Activated CD4-positive, alpha-beta T cell treated with anti-CD3 and anti-CD28 coated beads, Interleukin-2, amount 10 ng/mL, durations not matched to agents 24 days and 14 days (primary cell): Measurements from ENCODE around the gene KDM8. TPM values are rescaled to one million over a fixed set of nuclear protein-coding genes. Genes with fewer than 3 reads are reported as not detected.

Experiments
- DNase-seq: peaks from one replicate; pipeline ENCODE4 v3.0.0; 2022
- H3K27ac Mint-ChIP-seq: one replicate; pipeline ENCODE4 v1.8.0; 2022; ENCODE audit warnings: mild to moderate bottlenecking, mixed read lengths
- H3K27me3 Mint-ChIP-seq: one replicate; pipeline ENCODE4 v1.8.0; 2022; ENCODE audit warnings: mixed read lengths
- H3K36me3 Mint-ChIP-seq: one replicate; pipeline ENCODE4 v1.8.0; 2022; ENCODE audit warnings: low read depth, mild to moderate bottlenecking, mixed read lengths
- H3K4me1 Mint-ChIP-seq: one replicate; pipeline ENCODE4 v1.8.0; 2021; ENCODE audit warnings: mixed read lengths
- H3K4me3 Mint-ChIP-seq: one replicate; pipeline ENCODE4 v1.8.0; 2022; ENCODE audit warnings: mild to moderate bottlenecking, moderate library complexity, mixed read lengths
- H3K9me3 Mint-ChIP-seq: one replicate; pipeline ENCODE4 v1.8.0; 2021; ENCODE audit warnings: mixed read lengths
- intact Hi-C: fragments of 100-400 bp; cut with micrococcal nuclease; formaldehyde crosslinking; loops from one replicate; pipeline ENCODE4 v1.15.1; 2023
- total RNA-seq: library from RNA; stranded (reverse); gene quantifications from 2 replicates; pipeline ENCODE4 v1.2.3, GENCODE V29; 2022

Gene KDM8
- total RNA-seq, 1 donor from 2014 or later: 11.0 TPM

DNA sequence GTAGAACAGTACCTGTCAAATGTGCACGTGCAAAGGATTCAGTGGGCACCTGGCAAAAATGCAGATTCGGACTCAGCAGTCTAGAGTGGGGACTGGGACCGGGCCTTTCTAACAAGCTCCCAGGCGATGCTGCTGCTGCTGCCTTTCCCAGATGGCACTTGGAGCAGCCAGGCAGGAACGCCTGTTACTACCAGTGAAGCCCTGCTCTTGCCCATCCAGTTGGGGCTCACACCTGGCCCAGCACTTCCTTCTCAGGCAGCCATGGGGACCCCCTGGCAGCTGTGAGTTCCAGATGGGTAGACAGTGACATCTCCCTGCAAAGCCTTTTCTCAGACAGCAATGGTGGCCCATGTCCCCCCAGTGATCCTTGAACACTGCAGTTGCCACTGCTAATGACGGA is 30.4 kb downstream of the KDM8 start:
- H3K4me1 Mint-ChIP-seq: peaks cover 85% of the 10 kb centered on the region
- H3K36me3 Mint-ChIP-seq: peaks cover 45% of the 10 kb centered on the region
- no peak for DNase-seq
- peak overlapping the region; percentile 65 for H3K4me3 Mint-ChIP-seq
- H3K27ac Mint-ChIP-seq: peak overlapping the region; percentile 100
- intact Hi-C loops: loop anchor here (2.0 to 10.0 kb wide), 2 partner anchors 223 to 639 kb away; no protein-coding TSS in a partner anchor
- H3K9me3 Mint-ChIP-seq: no peaks in the 10 kb centered on the region
- H3K27me3 Mint-ChIP-seq: no peaks in the 10 kb centered on the region

DNA sequence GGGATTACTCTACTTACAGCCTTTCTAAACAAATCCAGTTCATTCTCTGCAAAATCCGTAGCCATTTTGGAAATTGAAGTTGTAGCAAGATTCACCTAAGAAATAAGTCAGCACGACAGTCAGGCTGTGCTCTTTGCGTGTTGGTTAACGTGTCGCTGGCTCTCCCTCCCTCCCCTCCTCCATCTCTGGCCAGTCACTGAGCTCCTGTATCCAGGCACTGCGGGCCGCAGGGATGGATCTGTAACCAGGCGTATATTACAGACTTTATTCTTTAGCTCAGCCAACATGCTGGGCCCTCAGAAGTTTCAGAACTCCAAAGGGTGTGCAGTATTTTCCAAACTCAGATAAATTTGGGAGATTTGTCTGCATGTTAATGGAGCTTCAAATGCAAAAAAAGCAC is 30.8 kb downstream of the KDM8 start:
- DNase-seq: no peak
- Mint-ChIP-seq H3K4me1 (peaks cover 86% of the 10 kb centered on the region), H3K9me3 (no peaks in the 10 kb centered on the region), H3K27me3 (no peaks in the 10 kb centered on the region), H3K4me3 (peak overlapping the region; percentile 65), H3K36me3 (peaks cover 40% of the 10 kb centered on the region), H3K27ac (peak overlapping the region; percentile 100)
- intact Hi-C loops: loop anchor here (2.0 to 10.0 kb wide), 2 partner anchors 223 to 639 kb away; no protein-coding TSS in a partner anchor

DNA sequence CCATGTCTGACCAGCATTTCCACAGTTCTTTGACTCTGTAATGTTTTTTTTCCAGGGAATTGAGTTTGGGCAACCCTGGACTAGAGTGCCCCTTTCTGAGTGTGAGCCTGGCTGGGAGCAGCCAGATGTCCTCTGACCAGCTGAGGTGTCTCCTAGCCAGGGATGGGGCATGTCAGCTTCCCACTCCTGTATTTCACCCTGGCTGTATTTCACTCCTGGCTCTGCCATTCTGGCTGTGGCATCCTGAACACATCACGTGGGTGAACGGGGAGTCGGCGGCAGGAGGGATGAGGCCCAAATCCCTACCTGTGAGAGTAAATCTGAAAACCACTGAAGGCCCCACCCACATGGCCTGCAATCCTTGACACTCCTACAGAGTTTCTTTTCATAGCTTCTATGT is 31.3 kb downstream of the KDM8 start:
- peaks cover 87% of the 10 kb centered on the region for H3K4me1 Mint-ChIP-seq
- peak; percentile 76 for DNase-seq
- no peaks in the 10 kb centered on the region for H3K27me3 Mint-ChIP-seq
- H3K36me3 Mint-ChIP-seq: peaks cover 39% of the 10 kb centered on the region
- H3K27ac Mint-ChIP-seq: peak overlapping the region; percentile 100
- H3K4me3 Mint-ChIP-seq: peak overlapping the region; percentile 65
- no peaks in the 10 kb centered on the region for H3K9me3 Mint-ChIP-seq
- intact Hi-C loops: loop anchor here (1.0 to 10.0 kb wide), 6 partner anchors 34 to 640 kb away; partner anchors contain the start of gene NSMCE1

DNA sequence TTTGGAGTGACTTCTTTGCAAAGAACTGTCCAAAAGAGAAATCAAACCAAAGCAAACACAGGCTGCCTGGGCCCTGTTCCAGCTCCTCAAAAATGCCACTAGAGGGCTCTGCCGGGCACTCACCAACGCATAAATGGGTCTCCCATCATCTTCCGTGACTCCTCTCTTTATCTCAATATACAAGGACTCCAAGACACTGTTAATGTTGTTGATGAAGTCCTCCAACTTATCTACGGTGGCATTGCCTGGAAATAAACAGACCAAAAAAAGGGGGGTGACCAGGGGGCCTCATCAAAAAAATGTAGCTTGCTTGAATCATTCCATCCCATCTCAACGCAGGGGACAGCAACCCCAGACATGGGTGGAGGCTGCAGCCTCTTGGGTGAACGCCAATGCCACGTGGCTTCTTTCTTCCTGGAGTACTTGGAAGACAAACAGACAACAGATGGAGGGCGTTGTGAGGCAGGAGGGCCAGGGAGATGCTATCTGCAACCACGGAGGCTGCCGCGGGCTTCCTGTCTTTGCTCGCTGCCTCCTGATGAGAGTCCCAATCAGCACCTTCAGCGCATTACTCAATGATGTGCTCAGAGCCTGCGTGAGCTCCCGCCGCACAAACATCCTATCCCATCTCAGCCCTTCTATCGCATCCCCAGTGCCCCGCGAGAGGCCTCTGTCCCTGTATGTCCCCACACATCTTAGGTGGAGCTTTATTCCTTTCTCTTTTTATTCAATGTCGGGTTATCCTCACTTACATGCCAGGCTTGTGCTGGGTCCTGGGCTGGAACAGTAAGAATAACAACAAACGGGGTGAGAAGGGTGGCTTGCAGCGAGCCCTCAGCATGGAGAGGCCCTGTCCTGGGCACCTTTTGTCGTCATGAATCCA is 32.0 kb downstream of the KDM8 start:
- peak; percentile 97 for DNase-seq
- H3K4me1 Mint-ChIP-seq: peaks cover 90% of the 10 kb centered on the region
- H3K4me3 Mint-ChIP-seq: peak overlapping the region; percentile 65
- H3K36me3 Mint-ChIP-seq: peaks cover 38% of the 10 kb centered on the region
- H3K27ac Mint-ChIP-seq: peak overlapping the region; percentile 100
- H3K27me3 Mint-ChIP-seq: no peaks in the 10 kb centered on the region
- H3K9me3 Mint-ChIP-seq: no peaks in the 10 kb centered on the region
- intact Hi-C loops: loop anchor here (1.0 to 10.0 kb wide), 6 partner anchors 33 to 640 kb away; partner anchors contain the start of gene NSMCE1

DNA sequence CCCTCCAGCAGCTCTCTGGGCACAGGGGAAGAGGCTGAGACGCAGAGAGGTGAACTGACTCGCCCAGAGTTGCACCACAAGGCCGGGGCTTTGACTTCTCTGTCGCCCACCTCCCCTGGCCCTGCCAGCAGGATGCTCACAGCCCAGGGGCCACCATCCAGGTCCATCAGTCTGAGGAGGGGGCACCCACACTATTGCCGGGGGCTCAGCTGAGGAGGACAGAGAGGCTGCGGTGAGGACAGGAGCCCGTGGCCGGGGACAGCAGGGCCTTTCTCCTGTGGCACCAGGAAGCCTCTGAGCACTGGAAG is 32.6 kb downstream of the KDM8 start:
- H3K9me3 Mint-ChIP-seq: no peaks in the 10 kb centered on the region
- peak overlapping the region; percentile 100 for H3K27ac Mint-ChIP-seq
- H3K4me1 Mint-ChIP-seq: peaks cover 85% of the 10 kb centered on the region
- intact Hi-C loops: loop anchor here (1.0 to 10.0 kb wide), 6 partner anchors 32 to 641 kb away; partner anchors contain the start of gene NSMCE1
- DNase-seq: no peak
- H3K36me3 Mint-ChIP-seq: peaks cover 33% of the 10 kb centered on the region
- no peaks in the 10 kb centered on the region for H3K27me3 Mint-ChIP-seq
- H3K4me3 Mint-ChIP-seq: peak overlapping the region; percentile 65

DNA sequence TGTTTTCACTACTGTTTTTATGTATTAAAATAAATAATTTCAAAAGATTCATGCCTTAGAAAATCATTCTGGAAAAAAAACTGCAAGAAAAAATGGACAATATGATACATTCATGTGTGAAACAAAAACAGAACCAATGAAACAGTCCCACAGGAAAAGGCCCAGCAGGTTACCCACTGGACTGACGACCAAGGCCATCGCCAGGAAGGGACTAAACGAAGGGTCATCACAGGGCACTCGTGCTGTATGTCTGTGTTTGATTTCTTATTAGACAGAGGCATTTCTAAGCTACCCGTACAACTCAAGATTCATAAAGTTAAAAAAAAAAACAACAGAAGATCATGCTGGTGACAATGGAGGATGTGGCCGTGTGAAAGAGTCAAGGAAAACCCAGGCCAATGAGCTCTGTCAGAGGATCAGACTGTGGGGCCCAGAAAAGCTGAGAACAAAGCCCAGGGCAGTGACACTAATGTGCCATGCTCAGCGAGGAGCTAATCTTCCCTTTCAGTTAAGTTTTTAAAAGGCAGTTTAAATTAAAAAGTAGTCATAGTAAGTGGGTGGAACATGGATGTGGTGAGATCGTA is 33.4 kb downstream of the KDM8 start:
- DNase-seq: no peak
- Mint-ChIP-seq H3K27me3 (no peaks in the 10 kb centered on the region), H3K9me3 (no peaks in the 10 kb centered on the region), H3K36me3 (peaks cover 34% of the 10 kb centered on the region), H3K4me3 (peak overlapping the region; percentile 80), H3K27ac (peak overlapping the region; percentile 100), H3K4me1 (peaks cover 80% of the 10 kb centered on the region)
- intact Hi-C loops: loop anchor here (1.0 to 10.0 kb wide), 8 partner anchors 10 to 642 kb away; partner anchors contain the start of gene KDM8

DNA sequence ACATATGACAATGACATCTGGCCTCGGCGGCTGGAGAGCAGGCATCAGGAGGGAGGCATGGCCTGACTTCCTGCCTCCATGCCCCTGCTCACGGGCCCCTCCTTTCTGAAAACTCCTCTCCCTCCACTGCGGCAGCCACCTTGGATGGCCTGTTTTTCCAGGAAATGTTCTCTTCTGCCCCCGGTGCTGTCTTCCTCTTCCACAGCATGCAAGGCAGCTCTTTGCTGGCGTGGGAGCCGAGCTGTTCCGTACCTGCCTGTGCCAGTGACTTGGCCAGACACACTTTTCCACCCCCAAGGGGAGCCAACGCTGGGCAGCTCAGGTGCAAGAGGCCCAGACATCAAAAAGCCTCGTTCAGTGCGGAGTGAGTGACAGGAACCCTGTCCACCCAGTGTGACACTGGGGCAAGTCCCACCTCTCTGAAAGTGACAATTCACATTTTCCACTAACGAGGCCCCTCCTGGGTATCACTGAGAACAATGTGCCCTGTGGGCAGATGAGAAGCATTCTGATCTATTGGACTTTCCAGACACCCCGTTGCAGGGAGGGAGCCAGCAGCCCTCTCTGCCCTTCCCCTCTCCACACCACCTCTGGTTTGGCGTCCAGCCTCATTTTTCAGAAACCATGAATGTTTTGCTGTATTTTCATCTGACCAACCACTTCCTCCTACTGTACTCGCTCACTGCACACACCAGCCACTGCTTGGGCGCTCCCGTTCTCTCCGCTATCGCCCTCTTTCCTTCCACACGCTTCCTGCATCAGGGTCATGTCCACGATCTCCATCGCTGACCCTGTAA is 34.1 kb downstream of the KDM8 start:
- peak overlapping the region; percentile 100 for H3K27ac Mint-ChIP-seq
- H3K27me3 Mint-ChIP-seq: no peaks in the 10 kb centered on the region
- peak overlapping the region; percentile 80 for H3K4me3 Mint-ChIP-seq
- no peaks in the 10 kb centered on the region for H3K9me3 Mint-ChIP-seq
- peaks cover 29% of the 10 kb centered on the region for H3K36me3 Mint-ChIP-seq
- intact Hi-C loops: loop anchor here (1.0 to 10.0 kb wide), 8 partner anchors 9 to 643 kb away; partner anchors contain the start of gene KDM8
- peaks cover 79% of the 10 kb centered on the region for H3K4me1 Mint-ChIP-seq
- peak; percentile 93 for DNase-seq

DNA sequence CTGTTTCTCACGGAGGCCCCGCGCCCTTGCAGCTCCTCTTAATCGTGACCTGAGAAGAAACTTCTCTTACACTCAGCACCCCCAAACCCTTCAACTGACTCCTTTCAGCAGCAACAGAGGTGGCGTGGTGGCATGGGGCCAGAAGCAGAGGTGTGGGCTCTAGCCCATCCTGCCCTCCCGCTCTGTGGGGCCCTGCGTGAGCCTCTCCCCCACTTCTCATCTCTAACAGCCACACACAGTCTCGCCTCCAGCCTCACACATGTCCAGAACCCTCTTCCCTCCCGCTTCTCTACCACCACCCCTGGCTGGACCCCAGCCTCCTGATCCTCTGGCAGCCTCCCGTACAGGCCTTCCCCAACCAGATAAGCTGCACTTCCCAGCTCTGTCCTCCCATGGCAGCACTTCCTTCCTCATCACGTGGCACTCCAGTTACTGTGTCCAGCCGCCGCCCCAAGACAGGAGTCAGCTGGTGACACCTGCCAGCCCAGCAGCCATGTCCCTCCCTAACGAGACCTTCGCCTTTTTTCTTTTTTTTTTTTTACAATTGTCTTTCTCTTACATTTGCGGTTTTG is 34.8 kb downstream of the KDM8 start:
- H3K4me3 Mint-ChIP-seq: peak overlapping the region; percentile 80
- no peak for DNase-seq
- H3K36me3 Mint-ChIP-seq: peaks cover 26% of the 10 kb centered on the region
- H3K27me3 Mint-ChIP-seq: no peaks in the 10 kb centered on the region
- H3K9me3 Mint-ChIP-seq: no peaks in the 10 kb centered on the region
- peaks cover 79% of the 10 kb centered on the region for H3K4me1 Mint-ChIP-seq
- H3K27ac Mint-ChIP-seq: peak overlapping the region; percentile 100
- intact Hi-C loops: loop anchor here (10.0 kb wide), 1 partner anchor 643 kb away; no protein-coding TSS in a partner anchor

DNA sequence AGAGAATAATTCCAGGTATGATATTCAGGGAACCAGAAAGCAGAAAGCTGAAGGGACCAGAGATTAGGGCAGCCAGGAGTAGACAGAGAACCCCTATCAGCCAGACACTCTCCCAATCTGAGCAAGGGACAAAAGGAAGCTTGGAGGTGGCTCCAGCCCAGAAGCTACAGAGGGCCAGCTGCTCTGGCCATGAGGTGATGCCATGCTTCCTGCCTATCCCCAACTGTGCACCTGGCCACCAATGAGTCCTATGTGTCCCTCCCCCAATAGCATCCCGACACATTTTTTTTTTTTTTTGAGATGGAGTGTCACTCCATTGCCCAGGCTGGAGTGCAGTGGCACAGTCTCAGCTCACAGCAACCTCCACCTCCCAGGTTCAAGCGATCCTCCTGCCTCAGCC is 35.3 kb downstream of the KDM8 start:
- Mint-ChIP-seq H3K27me3 (no peaks in the 10 kb centered on the region), H3K27ac (peak overlapping the region; percentile 100), H3K9me3 (no peaks in the 10 kb centered on the region), H3K36me3 (peaks cover 25% of the 10 kb centered on the region), H3K4me1 (peaks cover 80% of the 10 kb centered on the region), H3K4me3 (peak overlapping the region; percentile 80)
- intact Hi-C loops: loop anchor here (10.0 kb wide), 1 partner anchor 644 kb away; no protein-coding TSS in a partner anchor
- DNase-seq: no peak

DNA sequence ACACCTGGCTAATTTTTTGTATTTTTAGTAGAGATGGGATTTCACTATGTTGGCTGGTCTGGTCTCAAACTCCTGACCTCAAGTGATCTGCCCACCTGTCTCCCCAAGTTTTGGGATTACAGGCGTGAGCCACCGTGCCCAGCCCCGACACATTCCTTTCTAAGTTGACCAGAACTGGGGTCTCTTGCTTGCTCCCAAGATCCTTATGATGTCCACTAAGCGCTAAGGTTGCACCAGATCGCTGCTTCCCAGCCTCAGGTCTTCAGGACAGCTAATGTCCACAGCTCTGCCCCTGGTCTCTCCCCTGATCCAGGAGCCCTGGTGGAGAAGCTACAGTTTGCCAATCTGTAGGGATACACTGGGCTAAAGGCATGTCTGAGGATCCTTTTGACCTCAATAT is 35.7 kb downstream of the KDM8 start:
- intact Hi-C loops: loop anchor here (10.0 kb wide), 1 partner anchor 644 kb away; no protein-coding TSS in a partner anchor
- H3K4me1 Mint-ChIP-seq: peaks cover 80% of the 10 kb centered on the region
- H3K36me3 Mint-ChIP-seq: peaks cover 23% of the 10 kb centered on the region
- H3K27me3 Mint-ChIP-seq: no peaks in the 10 kb centered on the region
- H3K4me3 Mint-ChIP-seq: no peak overlapping the region
- peak overlapping the region; percentile 100 for H3K27ac Mint-ChIP-seq
- no peaks in the 10 kb centered on the region for H3K9me3 Mint-ChIP-seq
- DNase-seq: no peak

DNA sequence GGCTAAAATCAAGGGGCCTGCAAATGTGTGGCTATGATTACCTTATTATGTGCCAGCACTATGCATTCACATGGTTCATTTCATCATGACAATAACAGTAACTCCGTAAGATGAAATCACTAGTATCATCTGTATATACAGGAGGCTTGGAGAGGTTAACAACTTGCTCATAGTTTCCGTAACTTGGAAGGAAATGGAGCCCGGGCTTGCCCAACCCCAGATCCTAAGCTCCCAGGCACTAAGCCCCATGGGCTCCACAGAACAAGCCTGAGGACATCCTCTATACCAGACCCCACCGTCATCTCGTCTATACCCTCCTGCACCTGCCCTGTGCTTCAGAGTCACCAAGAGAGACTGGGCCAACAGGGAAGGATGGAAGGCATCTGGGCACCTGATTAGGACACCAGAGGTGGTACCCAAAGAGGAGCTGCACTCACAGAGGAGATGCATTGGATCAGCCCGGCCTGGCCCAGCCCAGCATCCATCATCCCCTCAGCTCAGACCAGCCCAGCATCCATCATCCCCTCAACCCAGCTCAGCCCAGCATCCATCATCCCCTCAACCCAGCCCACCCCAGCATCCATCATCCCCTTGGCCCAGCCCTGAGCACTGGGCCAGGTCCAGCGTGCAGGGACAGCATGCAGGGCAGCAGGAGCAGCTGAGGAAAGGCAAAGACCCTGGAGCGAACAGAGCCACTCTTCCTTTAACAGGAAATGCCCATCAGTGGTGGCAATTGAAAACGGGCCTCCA is 36.8 kb downstream of the KDM8 start:
- H3K27ac Mint-ChIP-seq: peak overlapping the region; percentile 100
- H3K9me3 Mint-ChIP-seq: no peaks in the 10 kb centered on the region
- no peak overlapping the region for H3K4me3 Mint-ChIP-seq
- H3K36me3 Mint-ChIP-seq: peaks cover 22% of the 10 kb centered on the region
- H3K4me1 Mint-ChIP-seq: peaks cover 81% of the 10 kb centered on the region
- intact Hi-C loops: loop anchor here (10.0 kb wide), 1 partner anchor 645 kb away; no protein-coding TSS in a partner anchor
- DNase-seq: no peak
- no peaks in the 10 kb centered on the region for H3K27me3 Mint-ChIP-seq

DNA sequence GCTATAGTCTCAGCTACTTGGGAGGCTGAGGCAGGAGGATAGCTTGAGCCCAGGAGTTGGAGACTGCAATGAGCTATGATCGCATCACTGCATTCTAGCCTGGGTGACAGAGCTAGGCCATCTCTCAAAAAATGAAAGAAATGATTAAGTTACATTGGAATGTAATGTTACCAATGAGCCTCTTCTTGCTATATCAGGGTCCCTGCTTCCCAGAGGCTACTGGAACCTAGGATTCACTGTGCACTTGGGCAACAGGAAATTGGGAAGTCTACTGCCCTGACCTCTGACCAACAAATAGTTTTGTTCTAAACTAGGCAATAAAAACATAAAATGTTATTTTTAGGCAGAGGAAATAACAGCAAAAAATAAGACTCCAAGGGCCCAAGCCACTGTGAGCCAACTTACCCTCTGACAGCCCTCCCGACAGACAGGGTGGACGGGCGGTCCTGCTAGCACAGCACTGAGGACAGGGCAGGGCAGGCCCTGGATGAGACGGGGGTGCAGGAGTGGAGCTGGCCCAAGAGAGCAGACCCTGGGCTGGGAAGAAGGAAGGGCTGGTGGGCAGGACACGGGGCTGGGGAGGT is 37.7 kb downstream of the KDM8 start:
- H3K4me1 Mint-ChIP-seq: peaks cover 81% of the 10 kb centered on the region
- H3K36me3 Mint-ChIP-seq: peaks cover 27% of the 10 kb centered on the region
- intact Hi-C loops: no loop called here
- DNase-seq: no peak
- no peaks in the 10 kb centered on the region for H3K9me3 Mint-ChIP-seq
- H3K4me3 Mint-ChIP-seq: no peak overlapping the region
- H3K27me3 Mint-ChIP-seq: no peaks in the 10 kb centered on the region
- H3K27ac Mint-ChIP-seq: peak overlapping the region; percentile 74
